ENCODE measurements around the gene RNF175. TPM values are rescaled to one million over a fixed set of nuclear protein-coding genes. Genes with fewer than 3 reads are reported as not detected.

Gene RNF175
- total and polyA plus RNA-seq, 3 experiments from 2014 or later: not detected

Other genes starting within 250 kb of the RNF175 start
- gene TLR2, start 75.7 kb downstream of the RNF175 start, total RNA-seq: under 1 TPM; 0.53 TPM
- 0.20 TPM for gene TLR2, start 75.7 kb downstream of the RNF175 start, polyA plus RNA-seq
- under 1 TPM in 1 of 2 experiments, not detected in 1; 0.11 TPM for gene SFRP2, start 29.1 kb upstream of the RNF175 start, total RNA-seq
- not detected for gene SFRP2, start 29.1 kb upstream of the RNF175 start, polyA plus RNA-seq